Effector CD8-positive, alpha-beta T cell (primary cell): Measurements from ENCODE around the gene ULK4.
"Not testable (repeated sequence)": the region's sequence is repeated elsewhere in the genome, so short reads cannot be mapped to it uniquely, and the experiment has no call there.

ENCODE experiments used
- DNase-seq: peaks from one replicate; lab custom pipeline; 2025; lab: John Stamatoyannopoulos, UW

The ULK4 gene

DNA sequence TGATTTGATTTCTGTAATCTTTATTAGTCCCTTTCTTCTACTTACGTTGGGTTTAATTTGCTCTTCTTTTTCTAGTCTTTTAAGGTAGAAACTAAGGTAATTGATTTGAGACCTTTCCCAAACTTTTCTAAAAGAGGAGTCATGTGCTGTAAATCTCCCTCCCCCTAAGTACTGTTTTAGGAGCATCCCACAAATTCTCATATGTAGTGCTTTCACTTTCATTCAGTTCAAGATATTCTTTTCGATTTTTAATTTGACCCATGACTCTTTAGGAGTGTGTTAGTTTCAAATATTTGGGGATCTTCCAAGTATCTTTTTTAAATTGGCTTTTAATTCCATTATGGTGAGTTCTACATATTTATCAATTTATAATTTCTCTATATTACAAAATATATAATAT lies 520.8 kb downstream of the ULK4 start:
- DNase-seq, result no peak

DNA sequence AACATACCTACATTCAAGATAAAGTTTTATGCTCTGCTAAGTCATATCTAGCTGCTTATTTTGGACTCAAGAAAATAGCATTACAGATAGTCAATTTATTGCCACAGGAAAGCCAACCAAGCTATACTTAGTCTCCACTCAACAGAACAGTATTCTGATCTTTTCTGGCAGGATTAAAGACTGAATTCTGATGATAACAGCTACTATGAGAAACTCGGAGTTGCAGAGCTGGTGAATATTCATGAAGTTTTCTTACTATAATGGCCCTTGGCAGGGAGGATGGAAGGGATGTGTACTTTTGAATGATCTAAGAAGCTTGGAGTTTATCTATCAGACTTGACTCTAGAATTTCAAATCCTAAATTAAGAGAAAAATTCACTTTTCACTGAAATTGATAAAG lies 524.9 kb downstream of the ULK4 start:
- no peak for DNase-seq

DNA sequence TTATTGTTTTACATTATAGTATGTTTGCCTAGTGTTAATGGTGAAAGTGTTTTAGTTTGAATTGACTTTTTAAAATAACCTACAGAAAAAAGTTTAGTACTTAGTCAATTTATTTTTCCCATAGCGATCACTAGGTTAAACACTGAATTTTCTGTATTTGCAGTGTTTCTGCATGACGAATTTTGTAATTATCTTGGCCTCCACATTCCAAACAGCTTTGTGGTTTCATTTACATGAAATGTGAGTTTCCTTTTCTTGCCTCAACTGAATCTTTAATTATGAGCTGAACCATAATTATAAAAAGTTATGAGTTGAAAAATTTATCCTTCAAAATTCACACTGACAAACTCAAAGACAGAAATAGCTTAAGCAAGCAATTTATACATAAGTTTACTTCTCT lies 527.1 kb downstream of the ULK4 start:
- DNase-seq, result no peak

DNA sequence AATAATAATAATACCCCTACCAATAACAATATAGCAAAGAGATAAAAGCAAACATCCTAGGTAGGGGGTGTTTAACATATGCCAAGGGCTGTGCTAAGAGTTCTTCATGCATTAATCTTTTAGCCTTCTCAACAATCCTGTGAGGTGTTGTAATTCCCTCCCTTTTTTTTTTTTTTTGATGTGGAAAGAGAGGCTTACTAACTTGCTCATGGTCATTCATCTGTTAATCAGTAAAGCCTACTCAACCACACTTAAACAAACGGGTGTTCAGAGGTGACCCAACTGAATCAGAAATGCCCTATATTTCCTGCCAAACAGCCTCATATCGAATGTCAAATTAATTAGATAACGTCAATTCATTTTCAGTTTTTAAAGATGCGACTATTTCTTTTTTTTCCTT lies 530.5 kb downstream of the ULK4 start:
- DNase-seq, result no peak

DNA sequence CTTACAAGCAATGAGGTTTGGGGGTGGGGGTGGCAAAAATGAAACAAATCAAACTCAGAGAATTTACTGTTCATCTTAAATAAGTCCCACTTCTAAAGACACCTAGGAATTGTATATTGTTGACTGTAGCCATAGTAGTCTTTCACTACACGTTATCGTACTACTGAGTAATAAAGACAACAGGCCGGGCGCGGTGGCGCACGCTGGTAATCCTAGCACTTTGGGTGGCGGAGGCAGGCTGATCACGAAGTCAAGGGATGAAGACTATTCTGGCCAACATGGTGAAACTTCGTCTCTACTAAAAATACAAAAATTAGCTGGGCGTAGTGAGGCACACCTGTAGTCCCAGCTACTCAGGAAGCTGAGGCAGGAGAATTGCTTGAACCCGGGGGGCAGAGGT lies 531.0 kb downstream of the ULK4 start:
- no peak for DNase-seq

DNA sequence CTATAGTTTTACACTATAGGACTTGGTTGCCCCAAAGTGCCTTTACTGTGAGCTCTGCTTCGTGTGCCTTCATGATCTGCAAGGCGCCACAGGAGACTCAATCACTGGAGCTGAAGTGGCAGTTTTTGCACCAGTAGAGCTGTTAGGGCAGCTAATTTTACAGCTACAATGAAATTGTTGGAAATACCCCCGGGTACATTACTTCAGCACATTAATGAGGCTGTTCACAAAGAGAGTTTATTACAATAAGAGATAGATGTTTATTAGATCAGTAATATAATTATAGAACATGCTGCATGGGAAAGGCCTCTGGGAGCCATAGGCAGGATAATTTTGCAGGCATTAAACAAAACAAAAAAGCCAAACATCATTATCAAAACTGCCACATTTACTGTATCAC lies 531.5 kb downstream of the ULK4 start:
- no peak for DNase-seq

DNA sequence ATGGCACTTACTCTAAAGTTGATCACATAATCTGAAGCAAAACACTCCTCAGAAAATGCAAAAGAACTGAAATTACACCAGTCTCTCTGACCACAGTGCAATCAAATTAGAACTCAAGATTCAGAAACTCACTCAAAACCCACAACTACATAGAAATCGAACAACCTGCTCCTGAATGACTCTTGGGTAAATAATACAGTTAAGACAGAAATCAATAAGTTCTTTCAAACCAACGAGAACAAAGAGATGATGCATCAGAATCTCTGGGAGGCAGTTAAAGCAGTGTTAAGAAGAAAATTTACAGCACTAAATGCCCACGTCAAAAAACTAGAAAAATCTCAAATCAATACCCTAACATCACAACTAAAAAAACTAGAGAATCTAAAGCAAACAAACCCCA lies 535.4 kb downstream of the ULK4 start:
- DNase-seq, result no peak

DNA sequence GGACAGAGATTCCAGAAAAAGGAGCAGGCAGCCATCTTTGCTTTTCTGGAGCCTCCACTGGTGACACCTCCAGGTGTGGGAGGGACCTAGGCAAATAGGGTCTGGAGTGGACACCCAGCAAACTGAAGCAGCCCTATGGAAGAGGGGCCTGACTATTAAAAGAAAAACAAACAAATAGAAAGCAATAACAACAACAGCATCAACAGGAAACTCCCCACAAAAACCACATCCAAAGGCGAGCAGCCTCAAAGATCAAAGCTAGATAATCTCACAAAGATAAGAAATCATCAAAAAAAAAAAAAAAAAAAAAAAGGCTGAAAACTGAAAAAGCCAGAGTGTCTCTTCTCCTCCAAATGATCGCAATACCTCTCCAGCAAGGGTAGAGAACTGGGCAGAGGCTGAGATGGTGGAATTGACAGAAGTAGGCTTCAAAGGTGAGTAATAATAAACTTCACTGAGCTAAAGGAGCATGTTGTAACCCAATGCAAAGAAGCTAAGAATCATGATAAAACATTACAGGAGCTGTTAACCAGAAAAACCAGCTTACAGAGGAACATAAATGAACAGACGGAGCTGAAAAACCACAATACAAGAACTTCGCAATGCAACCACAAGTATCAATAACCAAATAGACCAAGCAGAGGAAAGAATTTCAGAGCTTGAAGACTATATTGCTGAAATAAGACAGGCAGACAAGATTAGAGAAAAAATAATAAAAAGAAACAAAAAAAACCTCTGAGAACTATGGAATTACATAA lies 537.2 kb downstream of the ULK4 start:
- no peak for DNase-seq

DNA sequence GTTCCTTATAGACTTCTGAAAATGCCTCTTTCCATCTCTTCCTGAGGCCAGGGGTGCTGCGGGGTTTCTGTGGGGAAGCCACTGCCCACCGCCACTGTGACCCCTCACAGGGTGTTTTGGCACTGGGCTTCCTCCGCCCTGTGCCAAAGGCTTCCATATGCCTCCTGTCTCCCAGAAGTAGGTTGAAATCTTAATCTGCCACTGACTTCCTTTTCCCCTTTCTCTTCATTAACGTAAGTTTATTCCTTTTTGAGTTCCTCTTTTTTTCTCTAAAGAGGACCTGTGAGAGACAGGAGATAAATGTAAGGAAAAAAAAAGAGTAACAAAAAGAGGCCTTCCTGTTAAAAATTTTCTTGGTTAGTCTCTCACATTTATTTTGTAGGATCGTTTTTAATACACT lies 542.1 kb downstream of the ULK4 start:
- DNase-seq, result no peak

DNA sequence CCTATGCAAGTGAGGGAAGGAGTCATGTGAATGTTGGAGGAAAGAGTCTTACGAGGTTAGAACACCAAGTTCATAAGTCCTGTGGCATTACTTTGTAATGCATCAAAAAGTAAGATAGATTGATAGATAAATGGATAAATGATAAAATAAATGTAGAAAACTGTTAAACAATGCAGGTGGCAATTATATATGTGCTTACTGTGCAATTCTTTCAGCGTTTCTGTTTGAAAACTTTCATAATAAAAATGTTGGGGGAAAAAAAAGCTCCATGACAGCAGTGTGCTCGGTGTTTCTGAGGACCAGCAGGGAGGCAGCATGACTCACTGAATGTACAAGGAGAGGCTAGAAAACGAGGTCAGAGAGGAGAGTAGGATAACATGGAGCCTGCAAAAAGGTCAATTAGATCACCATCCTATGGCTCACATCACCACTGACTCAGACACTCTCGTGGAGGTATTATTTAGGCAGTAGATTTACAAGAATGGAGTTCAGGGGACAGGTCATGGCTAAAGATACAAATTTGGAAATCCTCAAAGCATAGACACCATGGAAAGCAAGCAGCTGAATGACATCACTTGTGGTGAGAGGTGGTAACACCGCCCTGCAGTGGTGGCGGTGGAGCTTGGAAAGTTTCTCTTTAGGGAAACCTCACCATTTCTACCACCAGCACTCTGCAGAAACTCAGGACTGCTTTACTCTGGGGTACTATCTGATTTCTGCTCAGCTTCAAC lies 542.8 kb downstream of the ULK4 start:
- no peak for DNase-seq

DNA sequence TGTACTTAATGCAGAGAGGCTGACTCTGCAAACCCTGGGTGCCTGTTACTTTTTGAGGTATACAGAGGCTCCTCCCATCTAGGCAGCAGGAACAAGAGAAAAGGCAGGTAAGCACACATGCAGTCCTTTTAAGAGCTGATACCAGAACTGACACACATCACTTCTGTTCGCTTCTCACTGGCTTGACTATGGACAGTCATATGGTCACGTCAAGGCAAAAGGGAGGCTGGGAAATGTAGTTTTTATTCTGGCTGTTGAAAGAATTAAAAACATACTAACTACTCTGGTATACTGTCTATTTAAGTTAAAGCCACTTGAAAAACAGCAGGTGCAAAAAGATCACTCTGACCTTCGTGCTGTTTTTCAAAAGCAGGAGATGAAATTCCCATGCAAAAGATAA lies 544.3 kb downstream of the ULK4 start:
- DNase-seq, result no peak

DNA sequence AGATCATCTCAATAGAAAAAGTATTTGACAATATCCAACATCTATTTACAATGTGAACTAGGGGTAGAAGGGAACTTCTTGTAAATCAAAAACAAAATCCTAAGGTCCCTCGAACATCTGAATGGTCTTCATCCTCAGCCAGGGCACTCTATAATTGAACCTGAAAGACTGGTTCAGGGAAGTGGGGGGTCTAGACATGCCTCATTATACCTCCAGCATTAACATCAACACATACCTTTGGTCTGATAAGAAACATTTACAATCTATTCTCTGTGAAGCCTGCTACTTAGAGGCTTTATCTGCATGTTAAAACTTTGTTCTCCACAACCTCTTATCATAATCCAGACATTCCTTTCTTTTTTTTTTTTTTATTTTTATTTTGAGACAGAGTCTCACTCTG lies 550.8 kb downstream of the ULK4 start:
- DNase-seq, result no peak

DNA sequence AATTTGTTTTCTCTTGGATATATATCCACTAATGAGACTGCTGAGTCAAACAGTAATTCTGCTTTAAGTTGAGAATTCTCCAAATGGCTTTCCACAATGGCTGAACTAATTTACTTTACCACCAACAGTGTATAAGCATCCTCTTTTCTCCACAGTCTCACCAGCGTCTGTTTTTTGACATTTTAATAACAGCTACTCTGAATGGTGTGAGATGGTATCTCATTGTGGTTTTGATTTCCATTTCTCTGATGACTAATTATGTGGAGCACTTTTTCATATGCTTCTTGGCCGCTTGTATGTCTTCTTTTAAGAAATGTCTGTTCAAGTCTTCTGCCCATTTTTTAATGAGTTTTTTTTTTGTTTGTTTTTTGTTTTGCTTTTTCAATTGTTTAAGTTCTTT lies 556.4 kb downstream of the ULK4 start:
- no peak for DNase-seq

DNA sequence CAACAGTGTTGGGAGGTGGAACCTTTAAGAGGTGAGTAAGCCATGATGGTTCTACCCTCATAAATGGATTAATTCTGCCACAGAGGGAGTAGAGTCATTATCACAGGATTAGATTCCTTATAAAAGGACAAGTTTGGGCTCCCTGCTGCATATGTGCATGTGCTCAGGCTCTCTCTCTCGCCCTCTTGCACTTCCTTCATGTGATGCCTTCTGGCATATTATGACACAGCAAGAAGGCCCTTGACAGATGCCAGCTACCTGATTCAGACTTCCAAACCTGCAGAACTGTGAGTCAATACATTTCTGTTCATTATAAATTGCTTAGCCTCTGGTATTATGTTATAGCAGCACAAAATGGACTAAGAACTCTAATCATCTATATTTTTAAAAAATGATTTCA lies 557.3 kb downstream of the ULK4 start:
- no peak for DNase-seq

DNA sequence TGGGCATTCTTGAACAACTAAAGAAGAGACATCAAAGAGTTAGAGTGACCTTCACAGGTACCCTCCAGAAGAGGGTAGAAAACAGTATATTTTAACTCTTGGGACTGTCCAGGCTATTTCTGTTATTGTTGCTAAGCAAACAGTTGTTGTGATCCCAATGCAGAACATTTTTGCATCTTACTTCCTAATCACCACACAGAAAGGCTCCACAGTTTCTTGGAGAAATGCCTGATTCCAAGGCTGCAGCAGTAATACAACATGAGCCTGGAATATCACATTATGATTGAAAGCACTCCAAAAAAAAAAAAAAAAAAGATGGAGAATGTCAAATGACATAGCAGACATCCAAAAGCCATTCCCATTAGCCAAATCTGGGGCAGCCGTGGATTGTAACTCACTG lies 567.0 kb downstream of the ULK4 start:
- no peak for DNase-seq

DNA sequence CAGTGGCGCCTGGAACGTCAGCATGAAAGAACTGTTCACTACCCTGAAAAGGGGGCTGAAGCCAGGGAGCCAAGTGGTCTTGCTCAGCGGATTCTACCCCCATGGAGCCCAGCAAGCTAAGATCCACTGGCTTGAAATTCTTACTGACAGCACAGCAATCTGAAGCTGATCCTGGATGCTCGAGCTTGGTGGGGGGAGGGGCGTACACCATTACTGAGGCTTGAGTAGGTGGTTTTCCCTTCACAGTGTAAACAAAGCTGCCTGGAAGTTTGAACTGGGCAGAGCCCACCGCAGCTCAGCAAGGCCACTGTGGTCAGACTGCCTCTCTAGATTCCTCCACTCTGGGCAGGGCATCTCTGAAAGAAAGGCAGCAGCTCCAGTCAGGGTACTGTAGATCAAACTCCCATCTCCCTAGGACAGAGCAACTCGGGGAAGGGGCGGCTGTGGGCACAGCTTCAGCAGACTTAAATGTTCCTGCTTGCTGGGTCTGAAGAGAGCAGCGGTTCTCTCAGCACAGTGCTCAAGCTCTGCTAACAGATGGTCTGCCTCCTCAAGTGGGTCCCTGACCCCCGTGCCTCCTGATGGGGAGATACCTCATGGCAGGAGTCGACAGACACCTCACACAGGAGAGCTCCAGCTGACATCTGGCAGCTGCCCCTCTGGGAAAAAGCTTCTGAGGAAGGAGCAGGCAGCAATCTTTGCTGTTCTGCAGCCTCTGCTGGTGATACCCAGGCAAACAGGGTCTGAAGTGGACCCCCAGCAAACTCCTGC lies 591.0 kb downstream of the ULK4 start:
- DNase-seq, result not testable (repeated sequence)

DNA sequence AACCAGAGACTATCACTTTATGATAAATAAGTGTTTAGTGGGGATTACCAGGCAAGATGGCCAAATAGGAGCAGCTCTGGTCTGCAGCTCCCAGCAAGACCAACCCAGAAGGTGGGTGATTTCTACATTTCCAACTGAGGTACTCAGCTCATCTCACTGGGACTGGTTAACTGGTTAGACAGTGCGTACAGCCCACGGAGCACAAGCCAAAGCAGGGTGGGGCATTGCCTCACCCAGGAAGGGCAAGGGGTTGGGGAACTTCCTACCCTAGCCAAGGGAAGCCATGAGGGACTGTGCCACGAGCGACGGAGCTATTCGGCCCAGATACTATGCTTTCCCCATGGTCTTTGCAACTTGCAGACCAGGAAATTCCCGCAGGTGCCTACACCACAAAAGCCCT lies 591.6 kb downstream of the ULK4 start:
- DNase-seq, result no peak

DNA sequence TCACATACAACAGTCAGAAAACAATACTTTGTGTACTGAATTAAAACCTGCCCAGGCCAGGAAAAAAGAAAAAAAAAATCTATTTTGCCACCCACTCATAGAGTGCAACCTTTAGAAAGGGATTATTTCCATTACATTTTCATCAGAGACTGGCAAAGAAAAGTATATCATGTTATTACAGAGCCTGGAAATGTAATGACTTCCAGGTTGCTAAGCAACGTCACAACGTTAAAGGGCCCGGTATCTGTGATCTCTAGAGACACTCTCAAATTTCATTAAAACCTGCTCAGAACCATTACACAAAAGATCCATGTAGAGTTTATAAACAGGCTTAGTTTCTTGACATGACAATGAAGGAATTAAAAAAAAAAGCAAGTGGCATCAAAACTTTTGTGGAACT lies 592.1 kb downstream of the ULK4 start:
- no peak for DNase-seq

DNA sequence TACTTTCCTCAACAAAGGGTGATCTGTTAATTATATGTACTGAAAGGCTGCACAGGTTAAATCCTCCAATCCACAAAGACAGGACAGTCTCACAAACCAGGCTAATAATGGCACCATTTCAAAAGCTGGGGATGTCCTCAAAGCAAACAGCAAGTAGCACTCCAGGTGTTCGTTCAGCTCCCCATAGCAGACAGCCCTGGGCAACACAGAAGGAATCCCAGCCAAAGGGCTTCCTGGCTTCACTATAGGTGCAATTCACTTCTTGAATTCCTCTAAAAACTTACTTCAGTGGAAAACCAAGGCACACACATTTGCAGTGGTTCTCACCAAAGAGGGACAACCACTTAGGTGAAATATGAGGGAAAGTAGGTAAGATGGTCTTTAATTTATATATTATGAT lies 595.9 kb downstream of the ULK4 start:
- DNase-seq, result no peak

DNA sequence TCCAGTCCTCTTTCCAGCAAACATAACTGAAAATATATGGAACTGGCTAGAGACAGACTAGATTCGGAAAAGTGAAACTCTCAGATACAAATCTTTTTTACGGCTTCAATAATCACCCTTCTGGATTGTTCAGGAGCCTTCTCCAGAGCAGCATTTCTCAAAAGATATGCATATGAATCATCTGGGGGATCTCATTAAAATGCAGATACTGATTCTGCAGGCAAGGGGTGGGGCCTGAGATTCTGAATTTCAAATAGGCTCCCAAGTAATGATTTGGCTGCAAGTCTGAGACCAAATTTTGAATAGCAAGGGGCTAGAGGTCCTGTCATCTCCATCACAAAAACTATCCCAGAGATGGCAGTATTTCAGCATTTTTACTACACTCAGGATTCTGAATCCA lies 597.2 kb downstream of the ULK4 start:
- DNase-seq, result no peak

DNA sequence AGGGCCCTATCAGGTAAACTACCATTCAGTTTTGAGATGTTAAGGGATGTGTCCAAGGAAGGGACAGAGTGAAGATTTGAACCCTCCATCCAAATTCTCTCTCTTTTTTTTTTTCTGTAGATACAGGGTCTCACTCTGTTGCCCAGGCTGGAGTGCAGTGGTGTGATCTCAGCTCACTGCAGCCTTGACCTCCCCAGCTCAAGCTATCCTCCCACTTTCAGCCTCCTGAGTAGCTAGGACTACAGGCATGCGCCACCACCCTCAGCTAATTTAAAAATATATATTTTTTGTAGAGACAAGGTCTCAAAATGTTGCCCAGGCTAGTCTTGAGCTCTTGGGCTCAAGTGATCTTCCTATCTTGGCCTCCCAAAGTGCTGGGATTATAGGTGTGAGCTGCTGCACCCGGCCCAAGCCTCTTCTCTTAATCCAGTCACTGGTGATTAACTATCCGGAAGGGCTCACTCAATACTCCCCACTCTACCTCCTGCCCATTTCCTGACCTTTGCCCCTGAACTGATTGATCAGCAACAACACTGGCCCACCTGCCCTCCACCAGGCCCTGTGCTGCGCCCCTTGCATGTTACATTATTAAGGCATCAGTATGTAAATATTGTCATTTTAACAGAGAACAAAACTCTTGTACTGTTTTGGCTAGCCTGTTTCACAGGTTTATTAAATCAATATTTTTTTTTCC lies 597.9 kb downstream of the ULK4 start:
- no peak for DNase-seq
